HepG2 (cell line): ENCODE results near the gene DCAKD. TPM values are rescaled to one million over a fixed set of nuclear protein-coding genes. Genes with fewer than 3 reads are reported as not detected.

Experiments used
- CHD2 ChIP-seq: IDR thresholded peaks from 2 replicates; pipeline ENCODE4 v1.6.1; 2011; ENCODE audit warnings: low read depth, low read length, improper control_type of control experiment
- FIP1L1 ChIP-seq: fragments of 200-400 bp; formaldehyde crosslinking; IDR thresholded peaks from 2 replicates; pipeline ENCODE4 v1.6.1; 2018; ENCODE audit warnings: low read depth, mild to moderate bottlenecking, low read length, moderate library complexity, borderline replicate concordance; ENCODE audit not compliant: insufficient read depth
- MED13 ChIP-seq: sonication (generic); formaldehyde crosslinking; IDR thresholded peaks from 2 replicates; pipeline ENCODE4 v1.5.0; 2020; ENCODE audit warnings: missing genetic modification reagents
- MIER2 ChIP-seq: IDR thresholded peaks from 2 replicates; pipeline ENCODE4 v1.6.1; 2016; ENCODE audit warnings: missing biosample characterization, missing genetic modification reagents
- MLXIP ChIP-seq: sonication (generic); formaldehyde crosslinking; IDR thresholded peaks from 2 replicates; pipeline ENCODE4 v1.9.0; 2021; ENCODE audit warnings: missing genetic modification reagents, borderline replicate concordance
- NFKB2 ChIP-seq: sonication (generic); formaldehyde crosslinking; IDR thresholded peaks from 2 replicates; pipeline ENCODE4 v1.4.0; 2020; ENCODE audit warnings: missing genetic modification reagents, borderline replicate concordance
- NR2F6 ChIP-seq, 2 experiments: IDR thresholded peaks; 2 replicates each; pipeline ENCODE4 v1.6.1; 2016; ENCODE audit warnings: antibody characterized with exemption in 1 of 2, mild to moderate bottlenecking in 1 of 2
- PCBP2 ChIP-seq: fragments of 200-400 bp; formaldehyde crosslinking; optimal IDR thresholded peaks from 2 replicates; pipeline ENCODE3; 2018; ENCODE audit warnings: low read length, low read depth; ENCODE audit not compliant: poor library complexity, severe bottlenecking
- RAD21 ChIP-seq: fragments of 450-650 bp; formaldehyde crosslinking; IDR thresholded peaks from 2 replicates; pipeline ENCODE4 v1.5.0; 2020; ENCODE audit warnings: mild to moderate bottlenecking
- RARG ChIP-seq: sonication (generic); formaldehyde crosslinking; IDR thresholded peaks from 2 replicates; pipeline ENCODE4 v1.4.0; 2020; ENCODE audit warnings: low read depth, mild to moderate bottlenecking, missing genetic modification reagents
- REXO4 ChIP-seq: sonication (generic); formaldehyde crosslinking; IDR thresholded peaks from 2 replicates; pipeline ENCODE4 v1.8.0; 2022; ENCODE audit warnings: missing genetic modification reagents, mild to moderate bottlenecking, borderline replicate concordance
- SNAPC4 ChIP-seq: sonication (generic); formaldehyde crosslinking; IDR thresholded peaks from 2 replicates; pipeline ENCODE4 v1.4.0; 2020; ENCODE audit warnings: mild to moderate bottlenecking, missing genetic modification reagents
- TBL1XR1 ChIP-seq: fragments of 150-350 bp; IDR thresholded peaks from 2 replicates; pipeline ENCODE4 v1.6.1; 2014; ENCODE audit warnings: borderline replicate concordance, low read length; ENCODE audit not compliant: partially characterized antibody
- THAP7 ChIP-seq: sonication (generic); formaldehyde crosslinking; IDR thresholded peaks from 2 replicates; pipeline ENCODE4 v1.8.1; 2023; ENCODE audit warnings: mild to moderate bottlenecking, missing genetic modification reagents
- YEATS2 ChIP-seq: sonication (generic); formaldehyde crosslinking; IDR thresholded peaks from 2 replicates; pipeline ENCODE4 v1.4.0; 2020; ENCODE audit warnings: missing genetic modification reagents, borderline replicate concordance
- ZFP41 ChIP-seq: sonication (generic); formaldehyde crosslinking; IDR thresholded peaks from 2 replicates; pipeline ENCODE4 v1.4.0; 2020; ENCODE audit warnings: mild to moderate bottlenecking, missing genetic modification reagents, borderline replicate concordance
- ZNF160 ChIP-seq: sonication (generic); formaldehyde crosslinking; IDR thresholded peaks from 2 replicates; pipeline ENCODE4 v1.8.0; 2022; ENCODE audit warnings: mild to moderate bottlenecking, inconsistent platforms, missing genetic modification reagents
- ZNF333 ChIP-seq: sonication (generic); formaldehyde crosslinking; IDR thresholded peaks from 2 replicates; pipeline ENCODE4 v1.4.0; 2020; ENCODE audit warnings: mild to moderate bottlenecking, missing genetic modification reagents, borderline replicate concordance
- ZNF546 ChIP-seq: sonication (generic); formaldehyde crosslinking; conservative IDR thresholded peaks from 2 replicates; pipeline ENCODE4 v1.8.1; 2023; ENCODE audit warnings: mild to moderate bottlenecking, missing genetic modification reagents
- ZNF782 ChIP-seq: sonication (generic); formaldehyde crosslinking; IDR thresholded peaks from 2 replicates; pipeline ENCODE4 v1.4.0; 2020; ENCODE audit warnings: missing genetic modification reagents, mild to moderate bottlenecking, borderline replicate concordance
- polyA plus RNA-seq, 8 experiments: library from polyadenylated mRNA; depleted of rRNA in 3 of 8; stranded (reverse) in 7 of 8; unstranded in 1 of 8; fragments of >200 nt; fragmentation: Illumina TruSeq in 4 of 8; extraction: Trizol in 4 of 8; gene quantifications; 2 replicates each; pipeline versions ENCODE4 v1.2.1 to v1.2.3, GENCODE V29; 2011 to 2016; ENCODE audit warnings: low read depth in 4 of 8, missing spikeins in 1 of 8, mixed read lengths in 1 of 8; ENCODE audit not compliant: insufficient read depth in 1 of 8
- total RNA-seq, 5 experiments: library from RNA; depleted of rRNA; stranded (reverse); fragments of >200 nt; fragmentation: Illumina TruSeq; extraction: Trizol; gene quantifications; 2 replicates each; pipeline ENCODE4 v1.2.3, GENCODE V29; 2016; ENCODE audit warnings: low read depth in 1 of 5

The DCAKD gene
- total and polyA plus RNA-seq, 2 of the 13 experiments (the other 11 are each of a cell fraction or from before 2014, with no cell fraction given) = 25.9 to 29.2 TPM

- TF ChIP-seq SNAPC4 (CRISPR knock-in tag) = no peak
- no peak for TF ChIP-seq REXO4 (CRISPR knock-in tag)
- peak; percentile 88 for TF ChIP-seq NFKB2 (CRISPR knock-in tag)
- TF ChIP-seq FIP1L1 = no peak
- TF ChIP-seq NR2F6 (IDR thresholded peaks at IDR 0.05) = no peak; the same call in 1 of the 2 replicates
- peak; percentile 63 for TF ChIP-seq NR2F6 (CRISPR knock-in tag; IDR thresholded peaks at IDR 0.05)
- TF ChIP-seq ZFP41 (CRISPR knock-in tag) = peak; percentile 69; the same call in 1 of the 2 replicates
- TF ChIP-seq ZNF333 = no peak
- no peak for TF ChIP-seq TBL1XR1
- TF ChIP-seq RARG (CRISPR knock-in tag) = no peak
- TF ChIP-seq ZNF160 (CRISPR knock-in tag) = no peak
- TF ChIP-seq RAD21 (CRISPR knock-in tag) = peak; percentile 98
- TF ChIP-seq PCBP2 = no peak
- TF ChIP-seq ZNF782 (CRISPR knock-in tag) = peak; percentile 93
- no peak for TF ChIP-seq MIER2
- peak; percentile 48; the same call in 1 of the 2 replicates for TF ChIP-seq YEATS2 (CRISPR knock-in tag)
- no peak for TF ChIP-seq CHD2
- TF ChIP-seq MLXIP = no peak
- TF ChIP-seq ZNF546 = peak; percentile 93; the same call in 1 of the 2 replicates
- TF ChIP-seq THAP7 (CRISPR knock-in tag) = peak; percentile 55; the same call in 1 of the 2 replicates
- TF ChIP-seq MED13 (CRISPR knock-in tag) = no peak; the same call in 1 of the 2 replicates
These were observed 29.7 kb downstream of the DCAKD start (continued) for GRCh38 chr17:45021607-45022287.
